NCI-H1417 treated with DMSO at 0.1 percent for 48 hours (cell line): ENCODE data around the gene RERE.

ENCODE experiments used
- DNase-seq: peaks from one replicate; lab custom pipeline; 2025; lab: John Stamatoyannopoulos, UW

The RERE gene

GRCh38 chr1:8363186-8363766 is 454.2 kb downstream of the RERE start:
- DNase-seq: no peak

GRCh38 chr1:8362701-8363101 is 454.7 kb downstream of the RERE start:
- no peak for DNase-seq

GRCh38 chr1:8361198-8361849 is 456.1 kb downstream of the RERE start:
- DNase-seq: no peak

- no peak for DNase-seq
Measured at GRCh38 chr1:8360493-8361197, 456.8 kb downstream of the RERE start.

GRCh38 chr1:8359617-8360481 is 457.6 kb downstream of the RERE start:
- no peak for DNase-seq

GRCh38 chr1:8358897-8359616 is 458.4 kb downstream of the RERE start:
- no peak for DNase-seq

- no peak for DNase-seq
Measured at GRCh38 chr1:8358241-8358896, 459.1 kb downstream of the RERE start.

GRCh38 chr1:8357329-8358101 is 459.9 kb downstream of the RERE start:
- no peak for DNase-seq

GRCh38 chr1:8356256-8357209 is 460.9 kb downstream of the RERE start:
- DNase-seq: no peak

GRCh38 chr1:8355439-8356255 is 461.8 kb downstream of the RERE start:
- no peak for DNase-seq

GRCh38 chr1:8354038-8354437 is 463.4 kb downstream of the RERE start:
- DNase-seq: no peak

- DNase-seq: no peak
Measured at GRCh38 chr1:8352886-8353785, 464.3 kb downstream of the RERE start.

- DNase-seq: no peak
Measured at GRCh38 chr1:8352471-8352845, 465.0 kb downstream of the RERE start.

- DNase-seq: no peak
Measured at GRCh38 chr1:8351693-8352470, 465.6 kb downstream of the RERE start.

- no peak for DNase-seq
Measured at GRCh38 chr1:8350914-8351684, 466.3 kb downstream of the RERE start.

GRCh38 chr1:8349961-8350360 is 467.5 kb downstream of the RERE start:
- DNase-seq: no peak
